HepG2 (cell line): ENCODE data around the gene NAT9. TPM values are rescaled to one million over a fixed set of nuclear protein-coding genes. Genes with fewer than 3 reads are reported as not detected.

Source experiments
- ATAC-seq: fragments of 200-7000 bp; cut with Tn5 transposase; 3 replicates; pipeline ENCODE4 v1.9.1; 2020; ENCODE audit warnings: mild to moderate bottlenecking, moderate library complexity
- BruUV-seq: library from RNA; stranded (reverse); fragments of 400-500 nt; replicated peaks from 2 replicates; lab custom pipeline; 2021; lab: Mats Ljungman, UMichigan
- CTCF ChIA-PET: fragments of 300-600 bp; formaldehyde crosslinking; extraction: SDS; loops from one replicate; lab custom pipeline; 2021; ENCODE audit warnings: low total read pairs, inconsistent platforms, low intra/inter-chr PET ratio; lab: Yijun Ruan, JAX
- POLR2A ChIA-PET: fragments of 350-600 bp; sonication (Branson Sonifier 250); formaldehyde crosslinking; loops from one replicate; lab custom pipeline; 2020; ENCODE audit warnings: antibody characterized with exemption, inconsistent platforms; lab: Yijun Ruan, JAX
- DNase-seq: peaks from one replicate; pipeline ENCODE4 v3.0.0-alpha.2; 2015; ENCODE audit warnings: low spot score
- FAIRE-seq: peaks from 3 replicates; lab custom pipeline; 2011; peaks lifted over from hg19 to GRCh38; lab: Jason Lieb, UNC
- H2AFZ ChIP-seq: one replicate; pipeline ENCODE4 v1.6.1; 2011; ENCODE audit warnings: low read length, inconsistent platforms
- H3K27ac ChIP-seq: fragments of 300-600 bp; 3 replicates; pipeline ENCODE4 v1.8.0; 2011; ENCODE audit warnings: mixed run types, mild to moderate bottlenecking, mixed read lengths, low read length, inconsistent platforms; ENCODE audit not compliant: insufficient read depth; ENCODE audit errors: extremely low read length
- H3K27me3 ChIP-seq, 2 experiments: fragments of 200-600 bp in 1 of 2; 2 replicates in 1 of 2; 3 replicates in 1 of 2; pipeline versions ENCODE4 v1.6.0 to v1.8.0; 2011; ENCODE audit warnings: low read length in 2 of 2, mild to moderate bottlenecking in 2 of 2, moderate library complexity in 2 of 2, inconsistent platforms in 1 of 2; ENCODE audit not compliant: insufficient read depth in 2 of 2, control insufficient read depth in 1 of 2
- H3K36me3 ChIP-seq, 2 experiments: fragments of 200-600 bp in 1 of 2; replicated peaks in 1 of 2; 2 replicates in 1 of 2; 3 replicates in 1 of 2; pipeline versions ENCODE4 v1.5.1 to v1.8.0; 2011; ENCODE audit warnings: low read length in 2 of 2, inconsistent platforms in 1 of 2; ENCODE audit not compliant: insufficient read depth in 2 of 2, control insufficient read depth in 1 of 2
- H3K4me1 ChIP-seq: 2 replicates; pipeline ENCODE4 v1.5.1; 2012; ENCODE audit warnings: low read length, inconsistent platforms; ENCODE audit not compliant: insufficient read depth
- H3K4me2 ChIP-seq: 2 replicates; pipeline ENCODE4 v1.6.0; 2011; ENCODE audit warnings: low read depth, low read length, inconsistent platforms
- H3K4me3 ChIP-seq, 3 experiments: fragments of 200-600 bp in 1 of 3; sonication (generic), shearing (Covaris generic) in 1 of 3; replicated peaks in 1 of 3; 2 replicates each; pipeline ENCODE4 v1.5.1; 2011 to 2016; ENCODE audit warnings: low read length in 3 of 3, inconsistent platforms in 2 of 3, low read depth in 2 of 3, mild to moderate bottlenecking in 2 of 3, control low read depth in 1 of 3, mixed read lengths in 1 of 3; ENCODE audit not compliant: insufficient read depth in 1 of 3
- H3K79me2 ChIP-seq: one replicate; pipeline ENCODE4 v1.6.1; 2011; ENCODE audit warnings: low read length, inconsistent platforms; ENCODE audit not compliant: insufficient read depth
- H3K9ac ChIP-seq: 2 replicates; pipeline ENCODE4 v1.6.0; 2011; ENCODE audit warnings: mild to moderate bottlenecking, low read depth, low read length, inconsistent platforms; ENCODE audit not compliant: insufficient read depth
- H3K9me3 ChIP-seq: 2 replicates; pipeline ENCODE4 v1.5.1; 2012; ENCODE audit warnings: mild to moderate bottlenecking, low read length
- H4K20me1 ChIP-seq: 2 replicates; pipeline ENCODE4 v1.6.0; 2011; ENCODE audit warnings: inconsistent platforms, mild to moderate bottlenecking, low read length, moderate library complexity; ENCODE audit not compliant: insufficient read depth
- AHDC1 ChIP-seq: sonication (generic); formaldehyde crosslinking; IDR thresholded peaks from 2 replicates; pipeline ENCODE4 v1.5.1; 2020; ENCODE audit warnings: mild to moderate bottlenecking, missing genetic modification reagents, borderline replicate concordance
- DPF2 ChIP-seq: sonication (generic); formaldehyde crosslinking; IDR thresholded peaks from 2 replicates; pipeline ENCODE4 v1.4.0; 2020; ENCODE audit warnings: mild to moderate bottlenecking, low read depth, missing genetic modification reagents, borderline replicate concordance
- EEA1 ChIP-seq: sonication (generic); formaldehyde crosslinking; IDR thresholded peaks from 2 replicates; pipeline ENCODE4 v1.5.1; 2020; ENCODE audit warnings: mild to moderate bottlenecking, missing genetic modification reagents, borderline replicate concordance
- ELF4 ChIP-seq: sonication (generic); formaldehyde crosslinking; IDR thresholded peaks from 2 replicates; pipeline ENCODE4 v1.5.0; 2020; ENCODE audit warnings: missing genetic modification reagents, mild to moderate bottlenecking, moderate library complexity, borderline replicate concordance
- FOXA3 ChIP-seq: IDR thresholded peaks from 2 replicates; pipeline ENCODE4 v1.6.1; 2016; ENCODE audit warnings: missing genetic modification reagents, missing compliant biosample characterization
- GTF2F1 ChIP-seq: fragments of 150-350 bp; IDR thresholded peaks from 2 replicates; pipeline ENCODE4 v1.6.1; 2014; ENCODE audit warnings: low read length
- JUNB ChIP-seq: sonication (generic); formaldehyde crosslinking; IDR thresholded peaks from 2 replicates; pipeline ENCODE4 v1.8.0; 2022; ENCODE audit warnings: missing genetic modification reagents, mild to moderate bottlenecking, borderline replicate concordance
- MTF2 ChIP-seq: sonication (generic); formaldehyde crosslinking; IDR thresholded peaks from 2 replicates; pipeline ENCODE4 v1.5.0; 2020; ENCODE audit warnings: missing genetic modification reagents, borderline replicate concordance
- NFYB ChIP-seq: sonication (generic); formaldehyde crosslinking; IDR thresholded peaks from 2 replicates; pipeline ENCODE4 v1.4.0; 2020; ENCODE audit warnings: missing genetic modification reagents
- PLRG1 ChIP-seq: fragments of 450-650 bp; conservative IDR thresholded peaks from 2 replicates; pipeline ENCODE4 v1.6.1; 2016
- RBAK ChIP-seq: sonication (generic); formaldehyde crosslinking; IDR thresholded peaks from 2 replicates; pipeline ENCODE4 v1.5.1; 2020; ENCODE audit warnings: mild to moderate bottlenecking, missing genetic modification reagents
- REPIN1 ChIP-seq: sonication (generic); formaldehyde crosslinking; IDR thresholded peaks from 2 replicates; pipeline ENCODE4 v1.8.0; 2022; ENCODE audit warnings: missing genetic modification reagents, low read depth, mild to moderate bottlenecking, borderline replicate concordance
- ZBTB33 ChIP-seq: sonication (generic); formaldehyde crosslinking; IDR thresholded peaks from 2 replicates; pipeline ENCODE4 v1.4.0; 2020; ENCODE audit warnings: missing genetic modification reagents
- ZBTB49 ChIP-seq: sonication (generic); formaldehyde crosslinking; IDR thresholded peaks from 2 replicates; pipeline ENCODE4 v1.4.0; 2020; ENCODE audit warnings: missing genetic modification reagents, borderline replicate concordance
- ZNF121 ChIP-seq: sonication (generic); formaldehyde crosslinking; IDR thresholded peaks from 2 replicates; pipeline ENCODE4 v1.5.0; 2020; ENCODE audit warnings: mild to moderate bottlenecking, missing genetic modification reagents
- ZNF557 ChIP-seq: sonication (generic); formaldehyde crosslinking; IDR thresholded peaks from 2 replicates; pipeline ENCODE4 v1.4.0; 2020; ENCODE audit warnings: missing genetic modification reagents
- WGBS: methylation state at CpG from one replicate; pipeline ENCODE4 v1.1.6; 2017; ENCODE audit warnings: low lambda C conversion rate; 5-methylcytosine and 5-hydroxymethylcytosine counted together
- in situ Hi-C: cut with HindIII; loops from 2 replicates; pipeline ENCODE4 v1.10.0; 2017; ENCODE audit warnings: low pct_unique_long_range_greater_than_20kb; ENCODE audit not compliant: extremely low pct_ligation_motif_present
- intact Hi-C: fragments of 100-400 bp; cut with micrococcal nuclease; formaldehyde crosslinking; loops from one replicate; pipeline ENCODE4 v1.10.0; 2022; ENCODE audit not compliant: unreplicated experiment
- polyA plus RNA-seq, 8 experiments: library from polyadenylated mRNA; depleted of rRNA in 3 of 8; stranded (reverse) in 7 of 8; unstranded in 1 of 8; fragments of >200 nt; fragmentation: Illumina TruSeq in 4 of 8; extraction: Trizol in 4 of 8; gene quantifications; 2 replicates each; pipeline versions ENCODE4 v1.2.1 to v1.2.3, GENCODE V29; 2011 to 2016; ENCODE audit warnings: low read depth in 4 of 8, missing spikeins in 1 of 8, mixed read lengths in 1 of 8; ENCODE audit not compliant: insufficient read depth in 1 of 8
- total RNA-seq, 5 experiments: library from RNA; depleted of rRNA; stranded (reverse); fragments of >200 nt; fragmentation: Illumina TruSeq; extraction: Trizol; gene quantifications; 2 replicates each; pipeline ENCODE4 v1.2.3, GENCODE V29; 2016; ENCODE audit warnings: low read depth in 1 of 5

NAT9 gene
- total and polyA plus RNA-seq, 2 of the 13 experiments (the other 11 are each of a cell fraction or from before 2014, with no cell fraction given) = 39.7 to 44.2 TPM

GRCh38 chr17:74822939-74823367, 46.8 kb upstream of the NAT9 start:
- peaks cover 2 to 5% of the 10 kb centered on the region in 2 experiments; a peak in 2 of 5 replicates for H3K36me3 ChIP-seq
- CTCF ChIA-PET = no interaction called here
- H2AFZ ChIP-seq = no peak overlapping the region
- BruUV-seq = no TSS peak
- in situ Hi-C loops = no loop called here
- FAIRE-seq (no peak), DNase-seq (no peak), ATAC-seq (no peak)
- no peak overlapping the region for H3K9ac ChIP-seq
- no peaks in the 10 kb centered on the region for H3K9me3 ChIP-seq
- no peak overlapping the region for H3K4me2 ChIP-seq
- intact Hi-C loops = no loop called here
- H3K4me3 ChIP-seq = no peak overlapping the region
- H3K27me3 ChIP-seq = no peaks in the 10 kb centered on the region
- H4K20me1 ChIP-seq = no peaks in the 10 kb centered on the region
- POLR2A ChIA-PET = no interaction called here
- no peak overlapping the region for H3K27ac ChIP-seq
- WGBS = 97% methylated on average over 12 of the region's 12 CpGs
- no peaks in the 10 kb centered on the region for H3K79me2 ChIP-seq
- no peaks in the 10 kb centered on the region for H3K4me1 ChIP-seq
- TF ChIP-seq MTF2 (CRISPR knock-in tag) = no peak
- TF ChIP-seq REPIN1 = no peak
- TF ChIP-seq NFYB (CRISPR knock-in tag) = no peak
- TF ChIP-seq DPF2 (CRISPR knock-in tag) = no peak
- no peak for TF ChIP-seq JUNB (CRISPR knock-in tag)
- TF ChIP-seq AHDC1 (CRISPR knock-in tag) = no peak
- no peak for TF ChIP-seq GTF2F1
- no peak for TF ChIP-seq ZNF557 (CRISPR knock-in tag)
- no peak for TF ChIP-seq ELF4 (CRISPR knock-in tag)
- TF ChIP-seq ZBTB33 = no peak
- TF ChIP-seq ZNF121 (CRISPR knock-in tag) = no peak
- TF ChIP-seq EEA1 = no peak
- no peak for TF ChIP-seq PLRG1
- TF ChIP-seq FOXA3 (CRISPR knock-in tag) = no peak
- no peak for TF ChIP-seq ZBTB49 (CRISPR knock-in tag)
- no peak for TF ChIP-seq RBAK
